Keratinocyte (primary cell): ENCODE results near the gene RAB11B. TPM values are rescaled to one million over a fixed set of nuclear protein-coding genes. Genes with fewer than 3 reads are reported as not detected.

Experiments
- DNase-seq: peaks from one replicate; pipeline ENCODE4 v3.0.0-alpha.2; 2011; ENCODE audit warnings: low read depth, missing footprints, low spot score
- FAIRE-seq: peaks from 2 replicates; lab custom pipeline; 2011; peaks lifted over from hg19 to GRCh38; lab: Jason Lieb, UNC
- H2AFZ ChIP-seq: 2 replicates; pipeline ENCODE4 v1.6.0; 2012; ENCODE audit warnings: low read length, control low read depth, inconsistent platforms; ENCODE audit not compliant: control insufficient read depth
- H3K27ac ChIP-seq: 2 replicates; pipeline ENCODE4 v1.5.1; 2011; ENCODE audit warnings: low read length; ENCODE audit not compliant: control insufficient read depth, insufficient read depth
- H3K27me3 ChIP-seq: 3 replicates; pipeline ENCODE4 v1.6.0; 2011; ENCODE audit warnings: low read length; ENCODE audit not compliant: control insufficient read depth, insufficient read depth; ENCODE audit errors: extremely low read depth
- H3K36me3 ChIP-seq, 2 experiments: 2 replicates in 1 of 2; 3 replicates in 1 of 2; pipeline ENCODE4 v1.5.1; 2011; ENCODE audit warnings: low read length in 2 of 2, mild to moderate bottlenecking in 1 of 2; ENCODE audit not compliant: control insufficient read depth in 2 of 2, insufficient read depth in 2 of 2; ENCODE audit errors: extremely low read depth in 1 of 2
- H3K4me1 ChIP-seq: 3 replicates; pipeline ENCODE4 v1.5.1; 2011; ENCODE audit warnings: low read length; ENCODE audit not compliant: control insufficient read depth, insufficient read depth; ENCODE audit errors: extremely low read depth
- H3K4me2 ChIP-seq: 3 replicates; pipeline ENCODE4 v1.6.0; 2011; ENCODE audit warnings: low read depth, low read length; ENCODE audit not compliant: control insufficient read depth, insufficient read depth; ENCODE audit errors: extremely low read depth
- H3K4me3 ChIP-seq, 3 experiments: fragments of 200-600 bp in 1 of 3; sonication (generic) in 1 of 3; 2 replicates in 2 of 3; 3 replicates in 1 of 3; pipeline ENCODE4 v1.5.1; 2011 to 2016; ENCODE audit warnings: low read length in 3 of 3, mild to moderate bottlenecking in 3 of 3, control low read depth in 2 of 3, inconsistent platforms in 1 of 3, low read depth in 1 of 3, mixed read lengths in 1 of 3, mixed run types in 1 of 3, moderate library complexity in 1 of 3; ENCODE audit not compliant: control insufficient read depth in 2 of 3, insufficient read depth in 2 of 3; ENCODE audit errors: extremely low read depth in 1 of 3
- H3K79me2 ChIP-seq: 2 replicates; pipeline ENCODE4 v1.6.0; 2012; ENCODE audit warnings: low read length; ENCODE audit not compliant: control insufficient read depth, insufficient read depth
- H3K9ac ChIP-seq: 3 replicates; pipeline ENCODE4 v1.6.0; 2011; ENCODE audit warnings: low read length; ENCODE audit not compliant: control insufficient read depth, insufficient read depth; ENCODE audit errors: extremely low read depth
- H3K9me1 ChIP-seq: 3 replicates; pipeline ENCODE4 v1.6.0; 2011; ENCODE audit warnings: low read length; ENCODE audit not compliant: control insufficient read depth, insufficient read depth; ENCODE audit errors: extremely low read depth
- H3K9me3 ChIP-seq: 2 replicates; pipeline ENCODE4 v1.5.1; 2012; ENCODE audit warnings: low read depth, low read length; ENCODE audit not compliant: control insufficient read depth
- H4K20me1 ChIP-seq: 3 replicates; pipeline ENCODE4 v1.6.0; 2011; ENCODE audit warnings: low read length; ENCODE audit not compliant: control insufficient read depth, insufficient read depth; ENCODE audit errors: extremely low read depth
- EZH2 ChIP-seq: IDR thresholded peaks from one replicate; pipeline ENCODE4 v1.6.1; 2012; ENCODE audit warnings: inconsistent platforms, mild to moderate bottlenecking, low read length, moderate library complexity
- dilution Hi-C: fragments of 300-500 bp; cut with MboI; formaldehyde crosslinking; loops from one replicate; pipeline ENCODE4 v1.7.0; 2020; ENCODE audit warnings: low sequenced_read_pairs; ENCODE audit not compliant: extremely low pct_ligation_motif_present
- polyA plus RNA-seq, 5 experiments: library from polyadenylated mRNA; depleted of rRNA in 3 of 5; stranded (reverse) in 3 of 5; stranded (forward) in 1 of 5; unstranded in 1 of 5; fragments of >200 nt; gene quantifications; 1 replicate in 1 of 5; 2 replicates in 3 of 5; 3 replicates in 1 of 5; pipeline versions ENCODE4 v1.2.1 to v1.2.3, GENCODE V29; 2011 to 2012; ENCODE audit warnings: missing spikeins in 2 of 5, low read depth in 1 of 5, low replicate concordance in 1 of 5
- TF ChIP-seq, protein P1 (sequence below), 3 experiments: IDR thresholded peaks in 1 of 3; conservative IDR thresholded peaks in 1 of 3; optimal IDR thresholded peaks in 1 of 3; 2 replicates in 2 of 3; 3 replicates in 1 of 3; pipeline versions ENCODE3 to v1.5.1; 2011; ENCODE audit warnings: low read length in 3 of 3, mild to moderate bottlenecking in 3 of 3, moderate library complexity in 2 of 3, control low read depth in 1 of 3, inconsistent platforms in 1 of 3; ENCODE audit not compliant: insufficient read depth in 2 of 3; ENCODE audit errors: extremely low read depth in 1 of 3

Gene RAB11B
- polyA plus RNA-seq, 1 donor (not counting 4 experiments of a cell fraction or from before 2014, with no cell fraction given) = 14.3 TPM

DNA sequence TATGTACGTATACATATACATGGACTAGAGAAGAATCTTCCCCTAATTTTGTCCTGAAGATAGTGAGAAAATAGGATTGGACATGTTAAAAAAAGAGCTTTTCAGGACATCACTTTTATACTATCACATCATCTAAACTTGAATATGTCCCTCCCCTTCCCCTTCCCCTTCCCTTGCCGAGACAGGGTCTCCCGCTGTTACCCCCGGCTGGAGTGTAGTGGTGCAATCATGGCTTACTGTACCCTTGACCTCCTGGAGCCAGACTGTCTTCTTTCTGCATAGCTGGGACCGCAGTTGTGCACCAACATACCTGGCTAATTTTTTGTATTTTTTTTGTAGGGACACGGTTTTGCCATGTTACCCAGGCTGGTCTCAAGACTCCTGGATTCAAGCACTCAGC is 61.2 kb downstream of the RAB11B start:
- DNase-seq (no peak), FAIRE-seq (no peak)
- Histone ChIP-seq H3K27me3 (no peaks in the 10 kb centered on the region), H3K4me2 (peak overlapping the region; percentile 32), H3K4me3 (no peak overlapping the region), H3K79me2 (peaks cover 93% of the 10 kb centered on the region), H4K20me1 (peaks cover 68% of the 10 kb centered on the region), H3K36me3 (peaks cover 9 to 42% of the 10 kb centered on the region in 2 experiments), H2AFZ (no peak overlapping the region), H3K4me1 (peaks cover 30% of the 10 kb centered on the region), H3K9ac (no peak overlapping the region), H3K9me3 (no peaks in the 10 kb centered on the region), H3K9me1 (peaks cover 18% of the 10 kb centered on the region), H3K27ac (peak overlapping the region; percentile 20)
- TF ChIP-seq, protein P1, sequence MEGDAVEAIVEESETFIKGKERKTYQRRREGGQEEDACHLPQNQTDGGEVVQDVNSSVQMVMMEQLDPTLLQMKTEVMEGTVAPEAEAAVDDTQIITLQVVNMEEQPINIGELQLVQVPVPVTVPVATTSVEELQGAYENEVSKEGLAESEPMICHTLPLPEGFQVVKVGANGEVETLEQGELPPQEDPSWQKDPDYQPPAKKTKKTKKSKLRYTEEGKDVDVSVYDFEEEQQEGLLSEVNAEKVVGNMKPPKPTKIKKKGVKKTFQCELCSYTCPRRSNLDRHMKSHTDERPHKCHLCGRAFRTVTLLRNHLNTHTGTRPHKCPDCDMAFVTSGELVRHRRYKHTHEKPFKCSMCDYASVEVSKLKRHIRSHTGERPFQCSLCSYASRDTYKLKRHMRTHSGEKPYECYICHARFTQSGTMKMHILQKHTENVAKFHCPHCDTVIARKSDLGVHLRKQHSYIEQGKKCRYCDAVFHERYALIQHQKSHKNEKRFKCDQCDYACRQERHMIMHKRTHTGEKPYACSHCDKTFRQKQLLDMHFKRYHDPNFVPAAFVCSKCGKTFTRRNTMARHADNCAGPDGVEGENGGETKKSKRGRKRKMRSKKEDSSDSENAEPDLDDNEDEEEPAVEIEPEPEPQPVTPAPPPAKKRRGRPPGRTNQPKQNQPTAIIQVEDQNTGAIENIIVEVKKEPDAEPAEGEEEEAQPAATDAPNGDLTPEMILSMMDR (optimal IDR thresholded peaks at IDR 0.05 in 1 of 3, IDR thresholded peaks at IDR 0.05 in 1 of 3, conservative IDR thresholded peaks at IDR 0.05 in 1 of 3; ENCODE audit: extremely low read depth in 1 of 3, insufficient read depth in 2 of 3, low read length in 3 of 3) = no peak
- no peak for TF ChIP-seq EZH2
- dilution Hi-C loops = no loop called here

DNA sequence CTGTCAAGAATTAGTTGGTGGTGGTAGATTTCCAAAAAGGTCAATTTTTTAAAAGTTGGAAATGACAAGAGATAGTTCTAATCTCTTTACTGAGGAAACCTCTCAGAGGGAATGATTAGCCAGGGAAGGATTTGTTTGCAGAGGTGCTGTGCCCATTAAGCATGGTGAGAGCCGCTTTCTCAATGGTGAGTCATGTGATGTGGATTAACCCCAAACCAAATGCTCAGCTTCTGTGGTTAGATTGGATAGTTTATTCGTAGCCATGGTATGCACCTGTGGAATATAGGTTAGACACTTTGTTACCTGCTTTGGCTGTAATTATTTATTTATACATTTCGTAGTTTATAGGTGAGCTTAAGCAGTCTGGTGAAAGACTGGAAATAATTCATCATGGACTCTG is 61.7 kb downstream of the RAB11B start:
- Histone ChIP-seq H3K27ac (no peak overlapping the region), H2AFZ (no peak overlapping the region), H3K9me3 (no peaks in the 10 kb centered on the region), H3K4me3 (no peak overlapping the region), H3K4me1 (peaks cover 25% of the 10 kb centered on the region), H3K36me3 (peaks cover 12 to 45% of the 10 kb centered on the region in 2 experiments), H3K79me2 (peaks cover 93% of the 10 kb centered on the region), H3K9ac (no peak overlapping the region), H3K4me2 (peak overlapping the region; percentile 32), H3K9me1 (peaks cover 18% of the 10 kb centered on the region), H4K20me1 (peaks cover 71% of the 10 kb centered on the region), H3K27me3 (no peaks in the 10 kb centered on the region)
- FAIRE-seq (peak; percentile 90), DNase-seq (peak; percentile 56)
- dilution Hi-C loops = no loop called here
- no peak for TF ChIP-seq EZH2
- TF ChIP-seq, protein P1 (optimal IDR thresholded peaks at IDR 0.05 in 1 of 3, IDR thresholded peaks at IDR 0.05 in 1 of 3, conservative IDR thresholded peaks at IDR 0.05 in 1 of 3; ENCODE audit: extremely low read depth in 1 of 3, insufficient read depth in 2 of 3, low read length in 3 of 3) = no peak
